Measurements from ENCODE around the gene RNF38. TPM values are rescaled to one million over a fixed set of nuclear protein-coding genes. Genes with fewer than 3 reads are reported as not detected.

The RNF38 gene
- total and polyA plus RNA-seq, 2 experiments from 2014 or later, result 13.7 to 61.9 TPM

DNA sequence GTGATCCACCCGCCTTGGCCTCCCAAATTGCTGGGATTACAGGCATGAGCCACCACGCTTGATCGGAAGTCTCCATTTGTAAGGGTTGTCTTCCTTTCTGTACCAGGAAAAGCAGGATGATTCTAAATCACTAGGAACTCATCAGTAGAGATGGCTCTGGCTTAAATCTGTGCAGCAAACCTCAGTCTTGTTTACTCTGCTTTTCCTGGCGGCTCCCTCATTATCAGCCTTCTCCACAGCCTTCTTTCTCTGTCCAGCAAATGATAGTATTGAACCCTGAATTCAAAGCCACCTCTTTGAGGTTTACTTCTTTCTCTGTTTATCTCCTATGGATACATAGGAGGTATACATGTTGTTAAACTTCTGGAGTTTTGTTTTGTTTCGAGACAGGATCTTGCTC, 98.8 kb downstream of the RNF38 start (continued):
- TF ChIP-seq ZNF462 (CRISPR knock-in tag; IDR thresholded peaks at IDR 0.05) (no peak), NANOG (IDR thresholded peaks at IDR 0.05; ENCODE audit: borderline replicate concordance) (no peak)

- no peak overlapping the region for H3K4me2 ChIP-seq
- Mint-ChIP-seq H3K9me3 (no peaks in the 10 kb centered on the region), H3K27ac (no peak overlapping the region), H3K27me3 (ENCODE audit: insufficient read depth, low read depth, poor library complexity) (peaks cover 2% of the 10 kb centered on the region), H3K4me3 (no peak overlapping the region), H3K4me1 (no peaks in the 10 kb centered on the region), H3K36me3 (ENCODE audit: low read depth) (no peaks in the 10 kb centered on the region; the same call in 2 of the 3 replicates)
- no peaks in the 10 kb centered on the region; the same call in 1 of the 2 replicates for H3K4me1 ChIP-seq (ENCODE audit: insufficient read depth)
- H4K20me1 ChIP-seq (replicated peaks; ENCODE audit: insufficient read depth), result no peaks in the 10 kb centered on the region
- H3K9me2 ChIP-seq (ENCODE audit: insufficient read depth), result no peaks in the 10 kb centered on the region
- no peaks in the 10 kb centered on the region for H3K79me2 ChIP-seq (replicated peaks; ENCODE audit: insufficient read depth)
- no peaks in the 10 kb centered on the region for H3K36me3 ChIP-seq (ENCODE audit: insufficient read depth)
- TF ChIP-seq EZH2phosphoT487 (IDR thresholded peaks at IDR 0.05; ENCODE audit: unreplicated experiment) (no peak), REST (IDR thresholded peaks at IDR 0.05; ENCODE audit: unreplicated experiment) (no peak), CREB1 (CRISPR knock-in tag; IDR thresholded peaks at IDR 0.05; ENCODE audit: low read depth) (no peak), ZNF462 (CRISPR knock-in tag; IDR thresholded peaks at IDR 0.05) (no peak), NANOG (IDR thresholded peaks at IDR 0.05; ENCODE audit: borderline replicate concordance) (no peak)
- H2AFZ ChIP-seq, result no peak overlapping the region
- ATAC-seq, result no peak
- no peaks in the 10 kb centered on the region for H3F3A ChIP-seq (replicated peaks; ENCODE audit: low read depth)
- H3K4me3 ChIP-seq, result no peak overlapping the region
- no peak for DNase-seq (ENCODE audit: low spot score)
- H3K27ac ChIP-seq (ENCODE audit: low read depth), result no peak overlapping the region
- no peaks in the 10 kb centered on the region for H3K27me3 ChIP-seq (ENCODE audit: insufficient read depth)
Measured at GRCh38 chr9:36298566-36298965, 101.5 kb downstream of the RNF38 start.

All from GM23338 (cell line).